ENCODE results near the gene ZNF444.

DNA sequence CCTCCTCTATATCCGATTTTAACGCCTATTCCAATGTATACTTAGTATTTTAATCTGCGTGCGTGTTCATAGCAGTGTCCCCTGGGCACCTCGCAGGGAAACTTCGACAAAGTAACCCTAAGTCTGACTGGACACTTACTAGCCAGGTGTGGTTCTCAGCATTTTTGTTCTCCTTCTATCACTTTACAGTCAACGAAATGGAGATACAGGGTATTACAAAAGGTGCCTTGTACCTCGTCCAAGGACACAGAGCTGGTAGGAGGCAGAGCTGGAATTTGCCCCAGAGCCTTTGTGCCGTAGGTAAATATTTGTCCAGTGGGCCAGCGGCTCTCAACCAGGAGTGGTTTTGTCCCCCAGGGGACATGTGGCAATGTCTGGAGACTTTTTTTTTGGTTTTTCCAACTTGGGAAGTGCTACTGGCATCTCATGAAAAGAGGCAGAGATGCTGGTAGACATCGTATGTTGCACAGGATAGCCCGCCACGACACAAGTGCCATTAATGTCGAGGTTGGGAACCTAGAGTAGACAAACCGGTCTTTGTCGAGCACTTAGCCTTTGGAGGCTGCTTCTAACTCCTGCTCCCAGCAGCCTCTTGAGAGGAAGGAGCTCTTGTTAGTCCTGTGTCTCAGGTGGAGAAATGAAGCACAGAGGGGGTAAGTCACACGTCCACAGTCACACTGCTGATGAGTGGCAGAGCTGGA, 1.1 kb downstream of the ZNF444 start:
- TF ChIP-seq, protein P1, sequence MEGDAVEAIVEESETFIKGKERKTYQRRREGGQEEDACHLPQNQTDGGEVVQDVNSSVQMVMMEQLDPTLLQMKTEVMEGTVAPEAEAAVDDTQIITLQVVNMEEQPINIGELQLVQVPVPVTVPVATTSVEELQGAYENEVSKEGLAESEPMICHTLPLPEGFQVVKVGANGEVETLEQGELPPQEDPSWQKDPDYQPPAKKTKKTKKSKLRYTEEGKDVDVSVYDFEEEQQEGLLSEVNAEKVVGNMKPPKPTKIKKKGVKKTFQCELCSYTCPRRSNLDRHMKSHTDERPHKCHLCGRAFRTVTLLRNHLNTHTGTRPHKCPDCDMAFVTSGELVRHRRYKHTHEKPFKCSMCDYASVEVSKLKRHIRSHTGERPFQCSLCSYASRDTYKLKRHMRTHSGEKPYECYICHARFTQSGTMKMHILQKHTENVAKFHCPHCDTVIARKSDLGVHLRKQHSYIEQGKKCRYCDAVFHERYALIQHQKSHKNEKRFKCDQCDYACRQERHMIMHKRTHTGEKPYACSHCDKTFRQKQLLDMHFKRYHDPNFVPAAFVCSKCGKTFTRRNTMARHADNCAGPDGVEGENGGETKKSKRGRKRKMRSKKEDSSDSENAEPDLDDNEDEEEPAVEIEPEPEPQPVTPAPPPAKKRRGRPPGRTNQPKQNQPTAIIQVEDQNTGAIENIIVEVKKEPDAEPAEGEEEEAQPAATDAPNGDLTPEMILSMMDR (IDR thresholded peaks at IDR 0.05), result peak in 1 of 6 experiments; percentile 9
- TF ChIP-seq POLR2A (IDR thresholded peaks at IDR 0.05), result peak in 1 of 2 donors; percentile 40
